HepG2 (cell line): Measurements from ENCODE around the gene GAL3ST1. TPM values are rescaled to one million over a fixed set of nuclear protein-coding genes. Genes with fewer than 3 reads are reported as not detected.
A peak's percentile ranks its signal among the peaks of the same experiment; 100 is the strongest.

Experiments used
- ARID5B ChIP-seq: IDR thresholded peaks from 2 replicates; pipeline ENCODE4 v1.4.0; 2020; ENCODE audit warnings: mild to moderate bottlenecking, missing genetic modification reagents
- SP4 ChIP-seq: sonication (generic); formaldehyde crosslinking; IDR thresholded peaks from 2 replicates; pipeline ENCODE4 v1.8.1; 2023; ENCODE audit warnings: mild to moderate bottlenecking, missing genetic modification reagents
- ZBTB4 ChIP-seq: sonication (generic); formaldehyde crosslinking; IDR thresholded peaks from 2 replicates; pipeline ENCODE4 v1.4.0; 2020; ENCODE audit warnings: missing genetic modification reagents, mild to moderate bottlenecking, borderline replicate concordance
- ZNF484 ChIP-seq: sonication (generic); formaldehyde crosslinking; IDR thresholded peaks from 2 replicates; pipeline ENCODE4 v1.5.1; 2020; ENCODE audit warnings: mild to moderate bottlenecking, low read depth, missing genetic modification reagents, borderline replicate concordance
- ZNF550 ChIP-seq: sonication (generic); formaldehyde crosslinking; IDR thresholded peaks from 2 replicates; pipeline ENCODE4 v1.4.0; 2020; ENCODE audit warnings: mild to moderate bottlenecking, missing genetic modification reagents, borderline replicate concordance
- ZNF839 ChIP-seq: sonication (generic); formaldehyde crosslinking; IDR thresholded peaks from 2 replicates; pipeline ENCODE4 v1.4.0; 2020; ENCODE audit warnings: missing genetic modification reagents, mild to moderate bottlenecking, borderline replicate concordance
- polyA plus RNA-seq, 8 experiments: library from polyadenylated mRNA; depleted of rRNA in 3 of 8; stranded (reverse) in 7 of 8; unstranded in 1 of 8; fragments of >200 nt; fragmentation: Illumina TruSeq in 4 of 8; extraction: Trizol in 4 of 8; gene quantifications; 2 replicates each; pipeline versions ENCODE4 v1.2.1 to v1.2.3, GENCODE V29; 2011 to 2016; ENCODE audit warnings: low read depth in 4 of 8, missing spikeins in 1 of 8, mixed read lengths in 1 of 8; ENCODE audit not compliant: insufficient read depth in 1 of 8
- total RNA-seq, 5 experiments: library from RNA; depleted of rRNA; stranded (reverse); fragments of >200 nt; fragmentation: Illumina TruSeq; extraction: Trizol; gene quantifications; 2 replicates each; pipeline ENCODE4 v1.2.3, GENCODE V29; 2016; ENCODE audit warnings: low read depth in 1 of 5

The GAL3ST1 gene
- total and polyA plus RNA-seq, 2 of the 13 experiments (the other 11 are each of a cell fraction or from before 2014, with no cell fraction given) = 4.4 to 14.7 TPM

- TF ChIP-seq ZNF484 (CRISPR knock-in tag) (peak; percentile 97; the same call in 1 of the 2 replicates), ZNF550 (CRISPR knock-in tag) (no peak), SP4 (CRISPR knock-in tag) (0 out of 2 replicates have a peak, but pooled peaks have one; percentile 14), ZNF839 (CRISPR knock-in tag) (no peak), ZBTB4 (CRISPR knock-in tag) (no peak), ARID5B (CRISPR knock-in tag) (0 out of 2 replicates have a peak, but pooled peaks have one; percentile 33)
Measured at GRCh38 chr22:30566125-30566524, 8.3 kb downstream of the GAL3ST1 start (continued).
